GM23248 (cell line): Measurements from ENCODE around the gene SLC22A12.

Experiments used
- EZH2 ChIP-seq: fragments of 200-600 bp; sonication (generic); IDR thresholded peaks from 2 replicates; pipeline ENCODE4 v1.6.1; 2018; ENCODE audit warnings: antibody characterized with exemption, mild to moderate bottlenecking; ENCODE audit not compliant: insufficient read depth, poor library complexity, severe bottlenecking
- EZH2phosphoT487 ChIP-seq: fragments of 200-600 bp; sonication (generic); IDR thresholded peaks from 2 replicates; pipeline ENCODE4 v1.6.1; 2018; ENCODE audit warnings: antibody characterized with exemption, moderate library complexity, mild to moderate bottlenecking, low read depth; ENCODE audit not compliant: insufficient read depth

DNA sequence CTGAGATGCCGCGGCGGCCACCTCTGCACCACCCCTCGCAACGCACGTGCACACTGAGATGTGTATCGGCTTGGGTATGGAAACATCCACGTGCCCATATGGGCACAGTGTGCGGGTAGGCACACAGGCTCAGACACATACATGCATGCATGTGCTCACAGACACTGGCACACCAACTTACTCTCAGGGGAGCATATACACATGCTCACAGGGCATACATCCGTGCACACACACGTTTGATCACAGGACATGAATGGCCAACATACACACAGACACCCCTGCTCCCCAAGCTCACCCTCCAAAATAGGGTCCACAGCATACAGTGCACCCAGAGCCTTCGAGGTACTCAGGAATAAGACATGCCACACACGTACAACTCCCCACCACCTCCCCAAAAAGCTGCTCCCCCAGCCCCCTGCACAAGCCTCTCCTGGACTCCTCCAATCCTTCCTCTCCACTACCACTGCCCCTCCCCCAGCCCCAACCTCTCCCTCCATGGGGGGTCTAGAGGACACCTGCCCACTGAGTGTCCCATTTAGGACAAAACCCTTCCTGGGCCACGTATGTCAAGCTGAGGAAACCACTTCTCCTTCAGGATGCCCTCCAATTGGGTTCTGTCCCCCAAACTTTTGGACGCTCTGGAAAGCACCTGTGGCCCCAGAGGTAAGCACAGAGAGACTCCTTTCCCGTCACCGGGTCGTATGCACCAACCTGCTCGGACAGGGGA, 53.1 kb downstream of the SLC22A12 start:
- no peak for TF ChIP-seq EZH2
- TF ChIP-seq EZH2phosphoT487, result no peak
